Nephron progenitor cell (in vitro differentiated cells): ENCODE data around the gene GANC.

ENCODE experiments used
- DNase-seq: peaks from one replicate; pipeline ENCODE4 v3.0.0; 2021
- H3K27ac Mint-ChIP-seq: 2 replicates; pipeline ENCODE4 v1.8.0; 2021; ENCODE audit warnings: mild to moderate bottlenecking, moderate library complexity, mixed read lengths
- H3K27me3 Mint-ChIP-seq: 2 replicates; pipeline ENCODE4 v1.8.0; 2021; ENCODE audit warnings: mild to moderate bottlenecking, low read depth, mixed read lengths; ENCODE audit not compliant: poor library complexity
- H3K36me3 Mint-ChIP-seq: 2 replicates; pipeline ENCODE4 v1.8.0; 2021; ENCODE audit warnings: low read depth, mixed read lengths
- H3K4me1 Mint-ChIP-seq: 2 replicates; pipeline ENCODE4 v1.8.0; 2021; ENCODE audit warnings: mixed read lengths
- H3K4me3 Mint-ChIP-seq: 2 replicates; pipeline ENCODE4 v1.8.0; 2021; ENCODE audit warnings: mild to moderate bottlenecking, moderate library complexity, mixed read lengths
- H3K9me3 Mint-ChIP-seq: 2 replicates; pipeline ENCODE4 v1.8.0; 2021; ENCODE audit warnings: mild to moderate bottlenecking, moderate library complexity, mixed read lengths
- TF ChIP-seq, protein P1 (sequence below): fragments of 200-600 bp; sonication (generic); IDR thresholded peaks from 2 replicates; pipeline ENCODE4 v1.5.0; 2021; ENCODE audit warnings: antibody characterized with exemption

Gene GANC

GRCh38 chr15:42359249-42359648 lies 86.2 kb downstream of the GANC start, which contains the start of gene CAPN3:
CAPN3 (plus strand) TSS chr15:42359501; CDS start chr15:42359806, 305 bp downstream.
- Mint-ChIP-seq H3K27ac (no peak within 1 kb of the TSS), H3K4me3 (no peak within 1 kb of the TSS), H3K9me3 (no peaks in the 10 kb centered on the region), H3K4me1 (no peaks in the 10 kb centered on the region), H3K36me3 (no peaks in the 10 kb centered on the region), H3K27me3 (peaks cover 4% of the 10 kb centered on the region)
- DNase-seq: no peak
- TF ChIP-seq, protein P1, sequence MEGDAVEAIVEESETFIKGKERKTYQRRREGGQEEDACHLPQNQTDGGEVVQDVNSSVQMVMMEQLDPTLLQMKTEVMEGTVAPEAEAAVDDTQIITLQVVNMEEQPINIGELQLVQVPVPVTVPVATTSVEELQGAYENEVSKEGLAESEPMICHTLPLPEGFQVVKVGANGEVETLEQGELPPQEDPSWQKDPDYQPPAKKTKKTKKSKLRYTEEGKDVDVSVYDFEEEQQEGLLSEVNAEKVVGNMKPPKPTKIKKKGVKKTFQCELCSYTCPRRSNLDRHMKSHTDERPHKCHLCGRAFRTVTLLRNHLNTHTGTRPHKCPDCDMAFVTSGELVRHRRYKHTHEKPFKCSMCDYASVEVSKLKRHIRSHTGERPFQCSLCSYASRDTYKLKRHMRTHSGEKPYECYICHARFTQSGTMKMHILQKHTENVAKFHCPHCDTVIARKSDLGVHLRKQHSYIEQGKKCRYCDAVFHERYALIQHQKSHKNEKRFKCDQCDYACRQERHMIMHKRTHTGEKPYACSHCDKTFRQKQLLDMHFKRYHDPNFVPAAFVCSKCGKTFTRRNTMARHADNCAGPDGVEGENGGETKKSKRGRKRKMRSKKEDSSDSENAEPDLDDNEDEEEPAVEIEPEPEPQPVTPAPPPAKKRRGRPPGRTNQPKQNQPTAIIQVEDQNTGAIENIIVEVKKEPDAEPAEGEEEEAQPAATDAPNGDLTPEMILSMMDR: no peak

GRCh38 chr15:42359985-42360384 lies 87.0 kb downstream of the GANC start:
- TF ChIP-seq, protein P1: no peak
- Mint-ChIP-seq H3K4me1 (no peaks in the 10 kb centered on the region), H3K4me3 (no peak overlapping the region), H3K27me3 (peaks cover 11% of the 10 kb centered on the region), H3K9me3 (no peaks in the 10 kb centered on the region), H3K27ac (no peak overlapping the region), H3K36me3 (no peaks in the 10 kb centered on the region)
- no peak for DNase-seq

DNA sequence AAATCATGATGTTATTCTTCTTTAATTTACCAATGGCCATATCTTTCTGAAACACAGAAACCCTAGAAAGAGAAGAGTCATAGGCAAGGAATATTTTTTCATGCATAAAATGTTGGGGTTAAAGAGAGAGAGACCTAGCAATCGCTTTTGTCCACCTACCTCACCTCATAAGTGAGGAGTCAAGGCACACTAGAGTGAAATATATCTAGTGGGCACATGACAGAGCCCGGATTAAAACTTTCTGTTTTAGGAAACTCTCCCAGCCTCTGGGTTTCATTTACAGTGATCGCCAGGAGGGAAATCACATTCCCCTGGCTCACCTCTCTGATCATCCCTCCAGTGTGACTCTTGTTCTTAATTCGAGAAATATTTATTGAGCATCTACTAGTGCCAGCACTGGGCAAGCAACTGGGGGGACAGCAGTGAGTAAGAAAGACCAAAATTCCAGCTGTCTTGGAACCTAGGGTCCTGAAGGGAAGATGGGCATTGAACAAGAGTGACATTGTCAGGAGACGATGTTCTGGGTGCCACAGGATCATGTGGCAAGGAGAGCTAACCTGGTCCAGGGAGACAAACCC lies 87.6 kb downstream of the GANC start:
- no peaks in the 10 kb centered on the region for H3K9me3 Mint-ChIP-seq
- no peak overlapping the region for H3K27ac Mint-ChIP-seq
- H3K36me3 Mint-ChIP-seq: no peaks in the 10 kb centered on the region
- peaks cover 14% of the 10 kb centered on the region for H3K27me3 Mint-ChIP-seq
- TF ChIP-seq, protein P1: no peak
- H3K4me1 Mint-ChIP-seq: no peaks in the 10 kb centered on the region
- H3K4me3 Mint-ChIP-seq: no peak overlapping the region
- no peak for DNase-seq

- Mint-ChIP-seq H3K9me3 (no peaks in the 10 kb centered on the region), H3K4me1 (no peaks in the 10 kb centered on the region), H3K27me3 (peaks cover 32% of the 10 kb centered on the region), H3K36me3 (no peaks in the 10 kb centered on the region), H3K4me3 (no peak overlapping the region), H3K27ac (no peak overlapping the region)
- TF ChIP-seq, protein P1: no peak
- DNase-seq: no peak
Measured at GRCh38 chr15:42363487-42363886, 90.5 kb downstream of the GANC start.

DNA sequence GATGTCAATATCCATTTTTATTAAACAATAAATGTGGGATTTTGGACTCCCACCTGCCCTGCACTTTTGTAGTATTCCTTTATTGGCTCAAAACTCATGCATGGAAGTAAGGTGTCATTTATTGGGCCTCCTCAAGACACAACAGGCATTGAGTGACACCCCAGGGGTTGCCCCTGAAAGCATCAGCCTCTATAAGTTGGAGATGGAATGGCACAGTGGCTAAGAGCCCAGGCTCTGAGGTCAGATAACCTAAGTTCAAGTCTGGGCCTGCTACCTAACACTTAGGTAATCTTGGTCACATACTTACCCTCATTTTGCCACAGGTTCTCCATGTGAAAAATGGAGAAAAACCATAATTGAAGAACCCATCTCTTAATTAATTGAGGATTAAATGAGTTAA lies 90.9 kb downstream of the GANC start:
- no peak overlapping the region for H3K4me3 Mint-ChIP-seq
- no peak for DNase-seq
- peaks cover 36% of the 10 kb centered on the region for H3K27me3 Mint-ChIP-seq
- H3K36me3 Mint-ChIP-seq: no peaks in the 10 kb centered on the region
- TF ChIP-seq, protein P1: no peak
- no peaks in the 10 kb centered on the region for H3K4me1 Mint-ChIP-seq
- peaks cover 5% of the 10 kb centered on the region for H3K9me3 Mint-ChIP-seq
- no peak overlapping the region for H3K27ac Mint-ChIP-seq

DNA sequence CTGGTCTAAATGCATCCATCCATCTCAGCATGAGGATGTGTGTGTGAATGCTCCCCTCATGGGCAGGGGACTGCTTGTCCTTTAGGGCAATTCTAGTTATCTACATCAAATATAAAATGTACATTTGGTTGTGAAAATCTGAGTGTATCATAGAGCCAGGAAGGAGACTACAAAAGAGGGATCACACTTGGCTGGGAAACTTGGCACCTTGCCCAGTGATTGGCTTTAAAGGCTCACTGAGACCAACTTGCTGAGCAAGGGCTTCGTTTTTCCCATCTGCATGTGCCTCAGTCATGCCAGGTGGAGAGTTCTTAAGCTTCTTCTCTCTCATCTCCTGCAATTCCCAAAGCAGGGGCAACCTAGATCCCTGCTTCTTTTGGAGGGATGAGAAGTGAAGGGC lies 91.5 kb downstream of the GANC start:
- H3K27ac Mint-ChIP-seq: no peak overlapping the region
- H3K27me3 Mint-ChIP-seq: peaks cover 42% of the 10 kb centered on the region
- TF ChIP-seq, protein P1: no peak
- H3K4me3 Mint-ChIP-seq: no peak overlapping the region
- DNase-seq: no peak
- no peaks in the 10 kb centered on the region for H3K36me3 Mint-ChIP-seq
- peaks cover 10% of the 10 kb centered on the region for H3K9me3 Mint-ChIP-seq
- no peaks in the 10 kb centered on the region for H3K4me1 Mint-ChIP-seq
